MM.1S (cell line): ENCODE data around the gene LRTM1.

ENCODE experiments used
- DNase-seq: peaks from one replicate; pipeline ENCODE4 v3.0.0-alpha.2; 2015
- H2AFZ ChIP-seq: fragments of 300-600 bp; sonication (generic); 2 replicates; pipeline ENCODE4 v1.6.0; 2016; ENCODE audit warnings: antibody characterized with exemption, low read length
- H3F3A ChIP-seq: fragments of 300-600 bp; sonication (generic); 2 replicates; pipeline ENCODE4 v1.6.1; 2016; ENCODE audit warnings: mild to moderate bottlenecking, antibody characterized with exemption, low read length, moderate library complexity, mixed read lengths; ENCODE audit not compliant: insufficient read depth
- H3K27ac ChIP-seq: fragments of 300-600 bp; sonication (generic); 2 replicates; pipeline ENCODE4 v1.5.1; 2016; ENCODE audit warnings: mild to moderate bottlenecking, low read length
- H3K27me3 ChIP-seq: fragments of 300-600 bp; sonication (generic); replicated peaks from 2 replicates; pipeline ENCODE4 v1.6.0; 2016; ENCODE audit warnings: low read length; ENCODE audit not compliant: insufficient read depth
- H3K36me3 ChIP-seq: fragments of 300-600 bp; sonication (generic); replicated peaks from 2 replicates; pipeline ENCODE4 v1.6.1; 2016; ENCODE audit warnings: mild to moderate bottlenecking, low read length, mixed read lengths; ENCODE audit not compliant: insufficient read depth
- H3K4me1 ChIP-seq: fragments of 300-600 bp; sonication (generic); 2 replicates; pipeline ENCODE4 v1.6.1; 2016; ENCODE audit warnings: low read length, mixed read lengths
- H3K4me2 ChIP-seq: fragments of 300-600 bp; sonication (generic); 2 replicates; pipeline ENCODE4 v1.6.0; 2016; ENCODE audit warnings: low read depth, low read length
- H3K4me3 ChIP-seq: fragments of 300-600 bp; sonication (generic); 2 replicates; pipeline ENCODE4 v1.5.1; 2016; ENCODE audit warnings: low read length, mixed read lengths
- H3K79me2 ChIP-seq: fragments of 300-600 bp; sonication (generic); 2 replicates; pipeline ENCODE4 v1.6.1; 2016; ENCODE audit warnings: mixed run types, low read length, mixed read lengths
- H3K9ac ChIP-seq: fragments of 300-600 bp; sonication (generic); 2 replicates; pipeline ENCODE4 v1.6.1; 2016; ENCODE audit warnings: low read length, mixed read lengths
- H3K9me2 ChIP-seq: fragments of 300-600 bp; sonication (generic); replicated peaks from 2 replicates; pipeline ENCODE4 v1.6.1; 2016; ENCODE audit warnings: mild to moderate bottlenecking, low read length, mixed read lengths; ENCODE audit not compliant: insufficient read depth
- H3K9me3 ChIP-seq: fragments of 300-600 bp; sonication (generic); replicated peaks from 2 replicates; pipeline ENCODE4 v1.6.1; 2016; ENCODE audit warnings: mild to moderate bottlenecking, low read length, mixed read lengths; ENCODE audit not compliant: insufficient read depth
- H4K20me1 ChIP-seq: fragments of 300-600 bp; sonication (generic); 2 replicates; pipeline ENCODE4 v1.6.1; 2016; ENCODE audit warnings: mild to moderate bottlenecking, low read length, moderate library complexity, mixed read lengths; ENCODE audit not compliant: insufficient read depth
- CTCF ChIP-seq: fragments of 300-600 bp; sonication (generic); IDR thresholded peaks from 2 replicates; pipeline ENCODE4 v1.5.1; 2016; ENCODE audit warnings: antibody characterized with exemption, low read length, mixed read lengths
- EZH2 ChIP-seq: fragments of 300-600 bp; sonication (generic); optimal IDR thresholded peaks from 2 replicates; pipeline ENCODE3; 2017; ENCODE audit warnings: low read depth, mild to moderate bottlenecking, antibody characterized with exemption, low read length, mixed read lengths
- EZH2phosphoT487 ChIP-seq: fragments of 300-600 bp; sonication (generic); IDR thresholded peaks from 2 replicates; pipeline ENCODE4 v1.6.1; 2018; ENCODE audit warnings: antibody characterized with exemption, low read length

The LRTM1 gene

GRCh38 chr3:54888873-54889272, 39.0 kb downstream of the LRTM1 start:
- Histone ChIP-seq H3K9me3 (0 out of 2 replicates have a peak, but pooled peaks cover 2% of the 10 kb centered on the region), H3K4me2 (no peak overlapping the region), H3K27me3 (no peaks in the 10 kb centered on the region), H3K79me2 (no peaks in the 10 kb centered on the region), H3K9ac (no peak overlapping the region), H3K4me3 (no peak overlapping the region), H3F3A (no peaks in the 10 kb centered on the region), H2AFZ (no peak overlapping the region), H3K4me1 (no peaks in the 10 kb centered on the region), H3K36me3 (no peaks in the 10 kb centered on the region), H3K9me2 (no peaks in the 10 kb centered on the region), H4K20me1 (no peaks in the 10 kb centered on the region), H3K27ac (no peak overlapping the region)
- DNase-seq, result no peak
- no peak for TF ChIP-seq CTCF
- no peak for TF ChIP-seq EZH2
- TF ChIP-seq EZH2phosphoT487, result no peak

- H3K79me2 ChIP-seq, result no peaks in the 10 kb centered on the region
- TF ChIP-seq EZH2, result no peak
- TF ChIP-seq EZH2phosphoT487, result no peak
- TF ChIP-seq CTCF, result no peak
- H3K9me2 ChIP-seq, result no peaks in the 10 kb centered on the region
- no peak overlapping the region for H3K4me3 ChIP-seq
- DNase-seq, result no peak
- no peaks in the 10 kb centered on the region for H4K20me1 ChIP-seq
- H3K4me1 ChIP-seq, result no peaks in the 10 kb centered on the region
- H3K27ac ChIP-seq, result no peak overlapping the region
- H3K9me3 ChIP-seq, result 0 out of 2 replicates have a peak, but pooled peaks cover 2% of the 10 kb centered on the region
- no peaks in the 10 kb centered on the region for H3K36me3 ChIP-seq
- no peak overlapping the region for H2AFZ ChIP-seq
- H3F3A ChIP-seq, result no peaks in the 10 kb centered on the region
- no peak overlapping the region for H3K4me2 ChIP-seq
- no peak overlapping the region for H3K9ac ChIP-seq
- no peaks in the 10 kb centered on the region for H3K27me3 ChIP-seq
Measured at GRCh38 chr3:54888162-54888561, 39.7 kb downstream of the LRTM1 start.

- H3K27ac ChIP-seq, result no peak overlapping the region
- H3K36me3 ChIP-seq, result no peaks in the 10 kb centered on the region
- no peaks in the 10 kb centered on the region for H3K79me2 ChIP-seq
- no peaks in the 10 kb centered on the region for H3K4me1 ChIP-seq
- H3K4me2 ChIP-seq, result no peak overlapping the region
- H4K20me1 ChIP-seq, result no peaks in the 10 kb centered on the region
- no peak overlapping the region for H2AFZ ChIP-seq
- no peaks in the 10 kb centered on the region for H3K9me3 ChIP-seq
- H3K9me2 ChIP-seq, result no peaks in the 10 kb centered on the region
- no peak overlapping the region for H3K4me3 ChIP-seq
- no peak for DNase-seq
- no peaks in the 10 kb centered on the region for H3K27me3 ChIP-seq
- no peaks in the 10 kb centered on the region for H3F3A ChIP-seq
- TF ChIP-seq EZH2 (no peak), EZH2phosphoT487 (no peak), CTCF (no peak)
- H3K9ac ChIP-seq, result no peak overlapping the region
Measured at GRCh38 chr3:54882129-54882833, 45.6 kb downstream of the LRTM1 start.
